ENCODE data around the gene MBNL2. TPM values are rescaled to one million over a fixed set of nuclear protein-coding genes. Genes with fewer than 3 reads are reported as not detected.

The MBNL2 gene, protein sequence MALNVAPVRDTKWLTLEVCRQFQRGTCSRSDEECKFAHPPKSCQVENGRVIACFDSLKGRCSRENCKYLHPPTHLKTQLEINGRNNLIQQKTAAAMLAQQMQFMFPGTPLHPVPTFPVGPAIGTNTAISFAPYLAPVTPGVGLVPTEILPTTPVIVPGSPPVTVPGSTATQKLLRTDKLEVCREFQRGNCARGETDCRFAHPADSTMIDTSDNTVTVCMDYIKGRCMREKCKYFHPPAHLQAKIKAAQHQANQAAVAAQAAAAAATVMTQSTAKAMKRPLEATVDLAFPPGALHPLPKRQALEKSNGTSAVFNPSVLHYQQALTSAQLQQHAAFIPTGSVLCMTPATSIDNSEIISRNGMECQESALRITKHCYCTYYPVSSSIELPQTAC
- total RNA-seq, result 65.6 TPM

DNA sequence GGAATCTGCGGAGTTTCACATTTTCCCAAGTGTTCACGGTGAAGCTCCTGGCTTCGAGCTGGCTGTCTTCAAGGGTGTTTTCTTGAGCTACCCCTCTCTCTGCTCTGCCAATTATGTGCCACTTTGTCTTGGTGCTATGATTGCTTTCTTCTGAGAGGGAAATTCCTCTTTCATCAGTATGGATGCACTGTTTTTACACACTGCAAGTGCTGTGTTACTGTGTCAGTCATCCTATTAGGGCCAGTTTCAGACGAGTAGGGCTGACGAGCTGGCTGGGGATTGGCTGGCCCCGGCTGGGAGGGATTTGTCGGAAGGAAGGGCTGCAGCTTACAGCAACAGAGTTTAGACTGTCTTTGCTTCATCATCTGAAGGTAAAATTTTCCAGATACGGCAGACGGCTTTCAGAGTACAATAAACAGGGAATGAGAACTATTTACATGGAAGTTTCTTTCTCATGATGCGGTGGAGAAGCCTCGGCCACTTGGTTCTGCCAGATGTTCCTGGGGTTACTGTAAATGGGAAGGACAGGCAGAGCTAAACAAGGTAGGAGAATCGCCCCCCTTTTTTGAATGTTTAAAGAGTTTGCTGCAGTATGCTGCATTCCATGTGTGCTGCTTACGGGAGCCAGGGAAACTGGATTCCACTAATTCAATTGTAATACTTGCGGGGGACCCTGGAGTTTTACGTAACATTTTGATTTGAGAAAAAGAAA lies at the start of gene MBNL2:
MBNL2 (plus strand) TSS at position 345 of the 712 bp plus-strand sequence. CDS start 53,903 bp downstream, outside the sequence.

DNA sequence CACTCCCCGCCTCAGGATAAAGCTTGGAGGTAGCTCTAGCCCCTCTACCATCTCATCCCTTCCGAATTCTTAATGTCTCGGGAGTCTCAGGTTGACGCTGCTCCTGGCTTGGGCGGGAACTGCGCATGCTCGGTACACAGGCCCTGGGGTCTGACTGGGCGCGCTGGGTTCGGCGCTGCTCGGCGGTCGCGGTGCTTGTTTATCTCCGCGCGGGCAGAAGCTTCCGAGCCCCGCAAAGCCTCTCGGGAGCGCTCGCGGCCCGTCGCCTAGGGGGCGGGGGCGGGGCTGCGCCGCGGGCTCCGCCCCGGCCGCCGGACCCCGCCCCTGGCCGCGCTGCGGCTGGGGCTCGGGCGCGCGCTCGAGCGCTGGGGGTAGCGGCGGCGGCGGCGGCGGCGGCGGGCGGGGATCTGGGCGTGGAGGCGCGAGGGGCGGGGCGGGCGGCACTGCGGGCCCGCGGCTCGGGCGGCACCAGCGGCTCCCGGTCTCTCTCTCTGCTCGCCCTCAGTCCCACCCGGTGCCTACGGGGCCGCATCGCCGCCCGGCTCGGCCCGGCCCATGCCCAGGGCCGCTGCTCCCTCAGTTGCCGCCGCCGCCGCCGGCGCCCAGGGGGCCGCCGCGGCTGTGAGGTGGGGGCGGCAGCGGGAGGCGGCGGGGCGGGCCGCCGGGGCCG lies 211.7 kb downstream of the MBNL2 start, which contains the start of gene RAP2A:
RAP2A (plus strand) TSS at position 443 of the 670 bp plus-strand sequence. CDS start 302 bp downstream, outside the sequence.

Small RNA genes within 50 kb of the gene (small RNA-seq; reads per million reads assigned to genes)
- gene AL442067.1 (ENCODE audit: low replicate concordance), result not detected
- gene RNA5SP37 (ENCODE audit: low replicate concordance), result not detected

Other genes starting within 250 kb of the MBNL2 start
- gene OXGR1, start 227.9 kb upstream of the MBNL2 start, total RNA-seq, result 2.1 TPM
- gene RAP2A, start 211.8 kb downstream of the MBNL2 start, total RNA-seq, result 45.7 TPM

Data from metanephros (tissue), 2 donors.